DMS 273 (cell line): ENCODE measurements around the gene CRIM1.

Experiments
- DNase-seq: peaks from one replicate; lab custom pipeline; 2025; ENCODE audit not compliant: unreplicated experiment; lab: John Stamatoyannopoulos, UW

The CRIM1 gene

DNA sequence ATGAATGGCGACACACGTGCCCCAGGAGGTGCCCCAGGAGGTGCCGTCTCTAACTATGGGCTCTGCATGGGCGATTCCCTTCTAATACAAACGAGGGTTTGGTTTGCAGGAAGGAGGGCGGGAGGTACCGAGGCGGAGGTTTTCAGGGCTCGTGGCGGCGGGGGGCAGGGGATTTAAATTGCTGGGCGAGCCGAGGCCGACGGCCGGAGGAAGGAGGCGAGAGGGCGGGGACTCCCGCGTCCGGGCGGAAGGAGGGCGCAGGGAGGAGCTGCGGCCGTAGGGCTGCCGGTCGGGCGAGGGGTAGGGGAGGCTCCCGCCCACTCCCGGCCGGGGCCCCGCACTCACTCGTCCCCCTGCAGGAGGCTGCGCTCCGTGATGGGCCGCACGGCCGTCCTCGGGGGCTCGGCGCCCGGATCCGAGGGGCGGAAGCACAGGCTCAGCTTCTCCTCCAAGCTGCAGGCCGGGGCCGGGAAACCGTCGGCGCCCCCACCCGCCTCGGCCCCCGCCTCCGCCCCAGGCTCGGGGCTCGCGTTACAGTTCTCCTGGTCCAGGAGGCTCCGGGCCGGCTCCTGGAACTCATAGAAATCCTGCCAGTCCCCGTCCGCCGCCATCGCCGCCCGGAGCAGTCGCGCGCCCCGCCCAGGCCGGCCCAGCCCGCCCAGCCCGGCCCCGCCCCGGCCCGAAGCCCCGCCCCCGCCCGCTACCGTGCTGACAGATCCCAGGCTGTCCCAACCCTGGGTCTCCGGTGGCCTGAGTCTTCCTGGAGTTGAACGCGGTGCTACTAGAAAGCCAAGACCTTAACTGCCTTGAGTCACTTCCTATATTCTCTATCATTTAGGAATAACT is 242.2 kb downstream of the CRIM1 start, which contains the start of gene FEZ2:
FEZ2 (minus strand) TSS at position 637 of the 846 bp plus-strand sequence; CDS start at position 611, 26 bp downstream.
- DNase-seq = peak; percentile 92
